Neural cell (in vitro differentiated cells): ENCODE results near the gene FARP1. TPM values are rescaled to one million over a fixed set of nuclear protein-coding genes. Genes with fewer than 3 reads are reported as not detected.

Experiments used
- H2AFZ ChIP-seq: fragments of 200-600, 300-800 bp; sonication (generic), shearing (Covaris generic); 2 replicates; pipeline ENCODE4 v1.6.0; 2014; ENCODE audit warnings: low read depth, mild to moderate bottlenecking, antibody characterized with exemption, low read length, moderate library complexity
- H3F3A ChIP-seq: fragments of 200-600 bp; shearing (Covaris generic); 2 replicates; pipeline ENCODE4 v1.6.1; 2016; ENCODE audit warnings: mild to moderate bottlenecking, moderate library complexity, mixed read lengths, antibody characterized with exemption, low read length; ENCODE audit not compliant: insufficient read depth, poor library complexity, severe bottlenecking
- H3K27ac ChIP-seq: fragments of 200-600, 300-800 bp; sonication (generic), shearing (Covaris generic); 2 replicates; pipeline ENCODE4 v1.5.1; 2014; ENCODE audit warnings: mild to moderate bottlenecking, low read length, moderate library complexity
- H3K27me3 ChIP-seq: fragments of 300-800, 200-600 bp; sonication (generic), shearing (Covaris generic); 2 replicates; pipeline ENCODE4 v1.6.0; 2014; ENCODE audit warnings: mild to moderate bottlenecking, low read depth, low read length, moderate library complexity; ENCODE audit not compliant: insufficient read depth
- H3K36me3 ChIP-seq: fragments of 300-800, 200-600 bp; sonication (generic), shearing (Covaris generic); 2 replicates; pipeline ENCODE4 v1.5.1; 2014; ENCODE audit warnings: mild to moderate bottlenecking, antibody characterized with exemption, low read length, moderate library complexity; ENCODE audit not compliant: insufficient read depth
- H3K4me2 ChIP-seq: fragments of 300-800, 200-600 bp; sonication (generic), shearing (Covaris generic); 2 replicates; pipeline ENCODE4 v1.6.0; 2014; ENCODE audit warnings: mild to moderate bottlenecking, low read length
- H3K4me3 ChIP-seq: fragments of 300-800, 200-600 bp; sonication (generic), shearing (Covaris generic); 2 replicates; pipeline ENCODE4 v1.5.1; 2014; ENCODE audit warnings: mild to moderate bottlenecking, low read length, moderate library complexity
- H3K79me2 ChIP-seq: fragments of 200-600 bp; shearing (Covaris generic); replicated peaks from 2 replicates; pipeline ENCODE4 v1.6.0; 2014; ENCODE audit warnings: mild to moderate bottlenecking, low read length, moderate library complexity; ENCODE audit not compliant: insufficient read depth
- H3K9ac ChIP-seq: fragments of 300-800, 200-600 bp; sonication (generic), shearing (Covaris generic); 2 replicates; pipeline ENCODE4 v1.6.1; 2016; ENCODE audit warnings: mild to moderate bottlenecking, low read length, mixed read lengths
- H3K9me2 ChIP-seq: fragments of 200-600 bp; shearing (Covaris generic); 2 replicates; pipeline ENCODE4 v1.6.1; 2016; ENCODE audit warnings: mild to moderate bottlenecking, low read length, mixed read lengths; ENCODE audit not compliant: insufficient read depth
- H3K9me3 ChIP-seq: fragments of 200-600, 300-800 bp; sonication (generic), shearing (Covaris generic); 2 replicates; pipeline ENCODE4 v1.6.1; 2016; ENCODE audit warnings: mild to moderate bottlenecking, mixed run types, low read length, moderate library complexity, mixed read lengths
- H4K20me1 ChIP-seq: fragments of 200-600 bp; shearing (Covaris generic); 2 replicates; pipeline ENCODE4 v1.6.1; 2016; ENCODE audit warnings: mild to moderate bottlenecking, mixed run types; ENCODE audit not compliant: insufficient read depth
- CTCF ChIP-seq: fragments of 450-650 bp; IDR thresholded peaks from 2 replicates; pipeline ENCODE4 v1.5.1; 2014; ENCODE audit warnings: antibody characterized with exemption, mild to moderate bottlenecking, moderate library complexity; ENCODE audit not compliant: poor library complexity, severe bottlenecking
- EP300 ChIP-seq: fragments of 450-650 bp; conservative IDR thresholded peaks from 2 replicates; pipeline ENCODE4 v1.6.1; 2014; ENCODE audit warnings: antibody characterized with exemption, mild to moderate bottlenecking, moderate library complexity; ENCODE audit not compliant: poor library complexity, severe bottlenecking
- EZH2 ChIP-seq: fragments of 200-600, 300-800 bp; shearing (Covaris generic), sonication (generic); IDR thresholded peaks from 2 replicates; pipeline ENCODE4 v1.6.1; 2014; ENCODE audit warnings: antibody characterized with exemption, low read length, borderline replicate concordance, mild to moderate bottlenecking; ENCODE audit not compliant: insufficient read depth, poor library complexity, severe bottlenecking
- MXI1 ChIP-seq: fragments of 450-650 bp; conservative IDR thresholded peaks from 2 replicates; pipeline ENCODE4 v1.6.1; 2014; ENCODE audit warnings: antibody characterized with exemption, mild to moderate bottlenecking; ENCODE audit not compliant: poor library complexity, severe bottlenecking
- POLR2AphosphoS5 ChIP-seq: IDR thresholded peaks from 2 replicates; pipeline ENCODE4 v1.6.1; 2012
- RAD21 ChIP-seq: fragments of 450-650 bp; conservative IDR thresholded peaks from 2 replicates; pipeline ENCODE4 v1.6.1; 2014; ENCODE audit warnings: antibody characterized with exemption, mild to moderate bottlenecking, moderate library complexity
- REST ChIP-seq: IDR thresholded peaks from 2 replicates; pipeline ENCODE4 v1.6.1; 2012; ENCODE audit warnings: borderline replicate concordance
- SMC3 ChIP-seq: fragments of 450-650 bp; conservative IDR thresholded peaks from 2 replicates; pipeline ENCODE4 v1.6.1; 2014; ENCODE audit warnings: antibody characterized with exemption, mild to moderate bottlenecking, moderate library complexity; ENCODE audit not compliant: poor library complexity
- TAF1 ChIP-seq: IDR thresholded peaks from 2 replicates; pipeline ENCODE4 v1.6.1; 2012; ENCODE audit warnings: low read depth
- polyA plus RNA-seq: library from polyadenylated mRNA; depleted of rRNA; stranded (reverse); fragments of >200 nt; gene quantifications from 2 replicates; pipeline ENCODE4 v1.2.3, GENCODE V29; 2014

Gene FARP1
- polyA plus RNA-seq, 1 donor from 2014 or later, result 19.7 TPM

DNA sequence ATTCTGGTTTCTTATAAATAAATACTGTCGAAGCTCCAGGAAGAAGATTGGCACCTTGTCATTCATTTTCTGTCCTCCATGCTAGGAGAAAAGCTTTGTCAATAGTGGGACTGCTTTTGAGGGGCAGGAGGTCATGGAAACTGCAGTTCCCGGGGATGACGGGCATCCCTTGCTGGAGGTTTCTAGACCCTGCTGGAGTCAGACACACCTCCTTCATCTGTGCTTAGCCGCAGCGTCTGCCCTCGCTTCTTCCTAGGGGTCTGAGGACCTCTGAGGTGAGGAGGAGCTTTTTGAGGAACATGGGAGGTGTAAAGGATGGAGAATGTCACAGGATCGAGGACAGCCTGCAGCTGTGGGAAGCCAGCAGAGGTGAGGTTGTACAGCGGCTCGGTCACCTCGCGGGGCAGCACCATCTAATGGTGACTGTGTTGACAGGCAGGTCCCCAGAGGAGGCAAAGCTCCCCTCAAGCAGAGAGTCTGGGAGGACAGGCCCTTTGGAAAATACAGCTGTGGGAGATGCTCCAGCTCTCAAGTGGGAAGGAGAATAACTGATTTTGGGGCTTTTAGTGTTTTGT, 206.9 kb downstream of the FARP1 start:
- no peaks in the 10 kb centered on the region for H3K9me2 ChIP-seq
- no peak overlapping the region for H2AFZ ChIP-seq
- H3K4me3 ChIP-seq, result no peak overlapping the region
- no peaks in the 10 kb centered on the region for H3K27me3 ChIP-seq
- no peaks in the 10 kb centered on the region for H3K9me3 ChIP-seq
- H3K79me2 ChIP-seq, result no peaks in the 10 kb centered on the region
- no peak overlapping the region for H3K4me2 ChIP-seq
- H3K9ac ChIP-seq, result no peak overlapping the region
- TF ChIP-seq EP300 (no peak), TAF1 (no peak), RAD21 (no peak), REST (no peak), SMC3 (no peak), POLR2AphosphoS5 (no peak), EZH2 (no peak), CTCF (no peak), MXI1 (no peak)
- no peaks in the 10 kb centered on the region for H3K36me3 ChIP-seq
- H3K27ac ChIP-seq, result no peak overlapping the region
- no peaks in the 10 kb centered on the region for H4K20me1 ChIP-seq
- no peaks in the 10 kb centered on the region for H3F3A ChIP-seq

DNA sequence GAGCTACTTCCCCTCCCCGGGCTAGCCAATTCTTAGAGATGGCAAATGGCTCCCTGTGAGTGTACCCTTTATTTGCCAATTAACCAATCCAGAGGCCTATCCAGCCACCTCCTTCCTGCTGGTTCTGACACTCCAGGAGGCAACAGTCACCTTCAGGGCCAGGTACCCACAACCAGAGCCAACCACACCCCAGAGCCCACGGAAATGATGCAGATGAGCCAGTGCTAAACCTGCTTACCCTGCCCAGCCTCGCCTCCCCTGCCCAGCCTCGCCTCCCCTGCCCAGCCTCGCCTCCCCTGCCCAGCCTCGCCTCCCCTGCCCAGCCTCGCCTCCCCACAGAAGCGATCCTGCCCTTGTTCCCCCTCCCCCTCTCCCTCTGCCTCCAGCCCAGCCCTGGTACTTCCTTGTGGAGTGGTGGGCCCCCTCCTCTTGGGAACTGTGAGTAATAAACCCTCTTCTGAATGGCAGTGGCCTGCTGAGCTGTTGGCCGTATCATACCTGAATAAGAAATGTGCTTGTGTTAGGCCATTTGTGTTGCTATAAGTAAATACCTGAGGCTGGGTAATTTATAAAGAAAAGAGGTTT, 207.9 kb downstream of the FARP1 start:
- no peak overlapping the region for H3K9ac ChIP-seq
- H3K4me2 ChIP-seq, result no peak overlapping the region
- no peak overlapping the region for H3K27ac ChIP-seq
- no peaks in the 10 kb centered on the region for H4K20me1 ChIP-seq
- H2AFZ ChIP-seq, result no peak overlapping the region
- H3K27me3 ChIP-seq, result no peaks in the 10 kb centered on the region
- no peak for TF ChIP-seq MXI1
- no peaks in the 10 kb centered on the region for H3K9me2 ChIP-seq
- no peak overlapping the region for H3K4me3 ChIP-seq
- no peaks in the 10 kb centered on the region for H3K79me2 ChIP-seq
- no peaks in the 10 kb centered on the region for H3F3A ChIP-seq
- H3K36me3 ChIP-seq, result no peaks in the 10 kb centered on the region
- no peaks in the 10 kb centered on the region for H3K9me3 ChIP-seq
